Stimulated activated CD8-positive, alpha-beta memory T cell treated with anti-CD3 and anti-CD28 coated beads, Interleukin-15, amount 100 ng/mL, for 4 hours (primary cell): Measurements from ENCODE around the gene PEX5.
"Not testable (repeated sequence)": the region's sequence is repeated elsewhere in the genome, so short reads cannot be mapped to it uniquely, and the experiment has no call there.

Source experiments
- DNase-seq, 2 donors: peaks; one replicate each; pipeline ENCODE4 v3.0.0-alpha.2; 2020; ENCODE audit warnings: low read depth in 2 of 2

PEX5 gene

DNA sequence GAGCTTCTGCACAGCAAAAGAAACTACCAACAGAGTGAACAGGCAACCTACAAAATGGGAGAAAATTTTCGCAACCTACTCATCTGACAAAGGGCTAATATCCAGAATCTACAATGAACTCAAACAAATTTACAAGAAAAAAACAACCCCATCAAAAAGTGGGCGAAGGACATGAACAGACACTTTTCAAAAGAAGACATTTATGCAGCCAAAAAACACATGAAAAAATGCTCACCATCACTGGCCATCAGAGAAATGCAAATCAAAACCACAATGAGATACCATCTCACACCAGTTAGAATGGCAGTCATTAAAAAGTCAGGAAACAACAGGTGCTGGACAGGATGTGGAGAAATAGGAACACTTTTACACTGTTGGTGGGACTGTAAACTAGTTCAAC lies 24.3 kb downstream of the PEX5 start:
- DNase-seq, result not testable (repeated sequence)

DNA sequence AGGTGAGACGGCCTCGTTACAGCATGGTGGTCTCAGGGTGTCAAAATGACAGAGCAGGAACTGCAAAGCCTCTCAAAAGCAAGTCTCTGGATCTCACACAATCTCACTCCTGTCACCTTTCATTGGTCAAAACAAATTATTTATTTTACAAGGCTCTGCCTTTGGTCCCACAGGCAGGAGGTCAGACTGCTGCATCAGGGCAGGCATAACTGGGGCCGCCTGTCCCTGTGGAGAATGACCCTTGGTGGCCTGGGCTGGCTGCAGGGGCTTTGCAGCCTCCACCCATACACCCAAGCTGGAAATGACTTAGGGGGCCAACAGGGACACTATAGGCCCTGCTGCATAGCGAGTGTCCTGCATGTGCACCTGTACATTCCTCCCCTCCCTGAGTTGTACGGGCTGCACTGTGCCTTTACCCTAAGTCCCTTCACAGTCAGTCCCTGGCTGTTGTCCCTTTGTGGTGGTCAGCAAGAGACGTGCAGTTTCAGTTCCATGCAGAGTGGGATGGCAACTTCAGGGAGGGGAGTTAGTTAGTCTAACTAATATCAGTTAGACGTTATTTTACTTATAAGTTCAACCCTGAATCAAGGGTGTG lies 28.1 kb downstream of the PEX5 start:
- DNase-seq, result no peak

DNA sequence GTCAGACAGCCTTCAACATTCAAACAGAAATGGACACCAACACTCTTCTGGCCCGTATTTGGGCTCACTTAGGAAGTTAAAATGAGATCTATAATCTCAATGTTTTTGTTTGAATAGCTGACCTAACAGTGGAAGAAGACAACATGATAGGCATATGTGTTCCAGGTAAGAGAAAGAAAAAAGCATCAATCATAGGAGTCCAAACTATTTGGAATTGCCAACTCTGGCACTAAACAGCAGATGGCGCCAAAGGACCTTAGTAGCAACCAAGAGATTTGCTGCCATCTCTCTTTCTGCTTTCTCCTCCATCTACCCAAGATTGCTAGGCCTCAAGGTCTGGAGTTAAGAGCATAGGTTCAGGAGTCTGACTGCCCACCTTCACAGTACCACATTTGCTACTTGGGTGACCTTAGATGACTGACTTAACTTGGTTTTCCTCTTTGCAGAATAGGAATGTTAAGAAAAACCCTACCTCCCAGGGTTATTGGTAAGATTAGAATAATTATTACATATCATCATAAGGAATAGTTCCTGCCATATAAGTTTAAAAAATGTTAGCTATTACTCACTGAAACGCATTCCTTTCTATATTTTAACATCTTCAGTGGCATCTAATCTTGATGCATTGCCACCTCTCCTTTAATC lies 30.2 kb downstream of the PEX5 start:
- DNase-seq, result peak; percentile 14 to 48

GRCh38 chr12:7221486-7221885 lies 32.0 kb downstream of the PEX5 start:
- no peak for DNase-seq

DNA sequence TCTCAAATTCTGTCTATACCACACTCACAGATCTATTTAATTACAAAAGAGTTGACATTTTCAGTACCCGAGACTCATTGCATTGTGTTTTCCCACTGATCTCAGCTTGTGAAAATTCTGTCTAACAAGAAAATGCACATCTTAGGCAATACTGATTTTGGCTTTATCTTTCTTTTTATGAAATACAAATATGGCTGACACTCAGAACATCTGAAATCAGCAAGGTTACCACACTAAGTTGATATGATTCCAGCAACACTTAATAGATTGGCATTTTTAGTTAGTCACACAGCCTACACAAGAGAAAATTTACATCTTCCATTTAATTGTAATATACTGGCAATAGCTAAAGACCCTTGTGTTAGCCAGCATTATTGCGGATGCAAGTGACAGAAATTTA lies 40.3 kb downstream of the PEX5 start:
- no peak for DNase-seq

DNA sequence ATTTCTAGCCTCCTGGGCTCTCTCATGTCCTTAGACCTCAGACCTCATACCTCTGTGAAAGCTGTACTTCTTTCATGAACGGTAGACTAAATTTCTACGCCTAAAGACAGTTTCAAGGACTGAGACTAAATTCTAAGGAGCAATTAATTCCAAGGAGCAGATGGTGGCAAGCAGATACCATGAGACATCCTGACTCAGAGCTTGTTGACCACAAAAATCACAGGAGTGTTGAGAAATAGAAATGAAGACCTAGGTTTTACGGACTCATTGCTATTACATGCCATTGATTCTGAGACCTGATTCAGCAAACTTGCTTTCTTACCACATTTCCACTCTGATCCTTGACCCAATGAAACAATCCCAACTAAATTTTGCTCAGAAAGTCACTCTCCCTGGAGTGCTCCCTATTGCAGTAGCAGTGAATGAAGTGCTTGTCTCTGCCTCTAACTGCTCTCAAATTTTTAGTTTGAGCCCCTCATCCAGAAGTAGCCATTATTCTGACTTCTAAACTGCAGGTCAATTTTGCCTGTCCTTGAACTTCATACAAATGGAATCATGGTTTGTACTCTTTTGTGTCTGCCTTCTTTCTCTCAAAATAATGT lies 52.0 kb downstream of the PEX5 start:
- DNase-seq, result no peak

DNA sequence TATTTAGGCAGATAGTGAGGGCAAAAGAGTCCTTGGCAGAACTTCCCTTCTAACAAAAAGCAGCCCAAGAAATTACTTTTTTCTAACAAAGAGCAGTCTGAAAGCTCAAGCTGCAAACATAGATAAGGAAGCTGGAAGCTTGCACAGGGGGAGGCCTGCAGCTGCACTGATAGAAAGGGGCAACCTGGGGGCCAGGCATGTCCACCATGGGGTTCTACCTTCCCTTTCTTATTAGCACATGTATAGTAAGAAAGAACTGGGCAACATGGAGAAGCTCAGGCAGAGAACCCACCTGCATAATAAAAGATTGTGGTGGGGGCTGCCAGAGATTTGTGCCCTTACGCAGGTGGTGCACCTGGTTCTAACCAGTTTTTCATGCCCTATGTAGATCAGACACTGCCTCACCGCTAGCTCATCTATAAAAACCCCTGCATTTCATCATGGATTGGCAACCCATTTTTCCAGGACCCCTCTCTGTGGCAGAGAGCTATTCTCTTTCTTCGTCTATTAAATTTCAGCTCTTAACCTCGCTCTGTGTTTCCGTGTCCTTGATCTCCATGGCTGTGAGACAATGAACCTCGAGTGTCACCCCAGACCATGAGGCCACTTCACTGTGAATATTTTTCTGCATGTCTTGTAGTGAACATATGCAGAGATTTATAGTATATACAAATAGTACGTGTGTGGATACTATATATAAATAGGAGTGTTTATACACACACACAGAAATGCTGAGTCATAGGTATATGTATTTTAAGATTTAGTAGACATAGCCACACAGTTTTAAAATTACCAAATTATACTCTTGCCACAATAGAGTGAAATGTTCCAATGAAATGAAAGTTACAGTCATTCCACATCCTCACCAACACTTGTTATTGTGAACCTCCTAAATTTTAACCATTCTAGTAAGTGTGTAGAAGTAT lies 53.0 kb downstream of the PEX5 start:
- DNase-seq, result no peak

GRCh38 chr12:7251328-7251996 lies 62.0 kb downstream of the PEX5 start:
- not testable (repeated sequence) for DNase-seq

GRCh38 chr12:7259060-7259459 lies 69.6 kb downstream of the PEX5 start:
- no peak for DNase-seq
